ENCODE measurements around the gene JPT2. TPM values are rescaled to one million over a fixed set of nuclear protein-coding genes. Genes with fewer than 3 reads are reported as not detected.

Gene JPT2
- total and polyA plus RNA-seq, 2 experiments from 2014 or later: 43.8 to 139 TPM

DNA sequence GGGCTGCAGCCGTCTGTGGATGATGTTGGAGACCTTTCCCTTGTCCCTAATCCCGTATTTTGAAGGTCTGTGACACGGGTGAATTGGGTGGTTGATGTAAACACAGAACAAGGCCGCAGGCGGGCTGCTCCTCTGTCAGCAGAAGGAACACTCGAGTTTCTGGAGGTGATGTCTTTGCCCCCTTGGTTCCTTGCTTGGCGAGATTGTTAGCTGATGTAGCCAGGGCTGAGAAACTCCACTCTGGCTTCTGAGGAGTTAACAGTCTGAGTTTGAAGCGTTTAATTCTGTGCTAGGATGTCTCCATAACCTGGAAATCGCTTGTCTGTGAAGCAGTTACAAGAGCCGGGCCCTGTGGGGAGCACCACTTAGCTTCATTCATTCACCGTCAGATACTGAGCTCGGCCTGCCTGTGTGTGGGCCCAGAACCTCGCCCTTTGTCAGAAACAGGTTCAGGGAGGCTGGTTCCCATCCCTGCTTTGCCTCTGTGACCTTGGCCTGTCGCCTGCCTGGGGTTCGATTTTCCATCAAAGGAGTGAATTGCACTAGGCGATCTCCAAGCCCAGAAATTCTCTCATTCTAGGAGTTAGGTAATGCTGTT, 29.2 kb downstream of the JPT2 start:
- H3K4me3 ChIP-seq: peak overlapping the region; percentile 90
- no peaks in the 10 kb centered on the region for H3K36me3 ChIP-seq (ENCODE audit: insufficient read depth)
- TF ChIP-seq EZH2phosphoT487 (IDR thresholded peaks at IDR 0.05; ENCODE audit: unreplicated experiment) (no peak), POLR2AphosphoS5 (IDR thresholded peaks at IDR 0.05; ENCODE audit: low read depth) (no peak)
- TF ChIP-seq, protein P1, sequence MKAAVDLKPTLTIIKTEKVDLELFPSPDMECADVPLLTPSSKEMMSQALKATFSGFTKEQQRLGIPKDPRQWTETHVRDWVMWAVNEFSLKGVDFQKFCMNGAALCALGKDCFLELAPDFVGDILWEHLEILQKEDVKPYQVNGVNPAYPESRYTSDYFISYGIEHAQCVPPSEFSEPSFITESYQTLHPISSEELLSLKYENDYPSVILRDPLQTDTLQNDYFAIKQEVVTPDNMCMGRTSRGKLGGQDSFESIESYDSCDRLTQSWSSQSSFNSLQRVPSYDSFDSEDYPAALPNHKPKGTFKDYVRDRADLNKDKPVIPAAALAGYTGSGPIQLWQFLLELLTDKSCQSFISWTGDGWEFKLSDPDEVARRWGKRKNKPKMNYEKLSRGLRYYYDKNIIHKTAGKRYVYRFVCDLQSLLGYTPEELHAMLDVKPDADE (IDR thresholded peaks at IDR 0.05): no peak
- H3K4me1 ChIP-seq (ENCODE audit: insufficient read depth): peaks cover 14% of the 10 kb centered on the region
- H4K20me1 ChIP-seq (replicated peaks; ENCODE audit: insufficient read depth): peaks cover 29% of the 10 kb centered on the region
- Mint-ChIP-seq H3K27me3 (ENCODE audit: insufficient read depth, low read depth, poor library complexity) (peaks cover 21% of the 10 kb centered on the region), H3K4me3 (peak overlapping the region; percentile 96), H3K36me3 (ENCODE audit: low read depth) (peaks cover 12% of the 10 kb centered on the region), H3K9me3 (no peaks in the 10 kb centered on the region), H3K4me1 (peaks cover 20% of the 10 kb centered on the region), H3K27ac (no peak overlapping the region)
- H3K79me2 ChIP-seq (replicated peaks; ENCODE audit: insufficient read depth): peaks cover 51% of the 10 kb centered on the region
- ATAC-seq: peak; percentile 4; the same call in 2 of the 3 replicates
- DNase-seq (ENCODE audit: low spot score): peak; percentile 33
- no peaks in the 10 kb centered on the region for H3K27me3 ChIP-seq (ENCODE audit: insufficient read depth)
- peak overlapping the region; percentile 92 for H3K4me2 ChIP-seq
- H3F3A ChIP-seq (replicated peaks; ENCODE audit: low read depth): peaks cover 21% of the 10 kb centered on the region
- H3K9me2 ChIP-seq (ENCODE audit: insufficient read depth): no peaks in the 10 kb centered on the region
- no peak overlapping the region for H2AFZ ChIP-seq
- H3K27ac ChIP-seq (ENCODE audit: low read depth): no peak overlapping the region

DNA sequence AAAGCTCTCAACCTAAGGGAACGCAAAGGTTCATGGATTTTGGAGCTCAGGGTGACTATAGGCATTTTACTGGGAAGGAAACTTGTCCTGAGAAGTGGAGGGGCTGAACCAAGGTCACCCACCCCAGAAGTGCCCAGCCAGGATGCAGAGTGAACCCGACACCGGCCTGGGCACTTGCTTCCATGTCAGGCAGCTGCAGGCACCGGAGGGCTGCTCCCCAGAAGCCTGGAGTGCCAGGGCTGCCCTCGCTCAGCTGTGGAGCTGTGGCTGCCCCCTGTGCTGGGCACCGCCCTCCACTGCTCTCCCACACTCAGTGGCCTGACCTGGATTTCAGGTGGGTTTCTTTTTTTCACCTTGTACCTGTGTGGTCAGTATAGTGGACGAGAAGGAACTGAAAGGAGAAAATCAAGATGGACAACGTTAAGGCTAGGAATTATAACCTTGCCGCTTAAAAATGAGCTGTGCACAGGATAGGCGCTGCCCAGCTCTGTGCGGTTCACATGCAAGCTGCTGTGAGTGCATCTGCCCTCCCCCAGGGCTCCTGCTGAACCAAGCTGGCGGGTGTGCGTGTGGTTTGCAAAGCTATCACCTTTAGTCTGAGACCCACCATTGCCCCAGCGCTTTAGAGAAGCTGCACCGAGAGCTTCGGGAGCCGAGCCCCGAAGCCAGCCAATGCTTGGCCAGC, 30.1 kb downstream of the JPT2 start:
- H3F3A ChIP-seq (replicated peaks; ENCODE audit: low read depth): peaks cover 17% of the 10 kb centered on the region
- Mint-ChIP-seq H3K27me3 (ENCODE audit: insufficient read depth, low read depth, poor library complexity) (peaks cover 21% of the 10 kb centered on the region), H3K36me3 (ENCODE audit: low read depth) (peaks cover 3% of the 10 kb centered on the region; the same call in 2 of the 3 replicates), H3K27ac (no peak overlapping the region), H3K9me3 (no peaks in the 10 kb centered on the region), H3K4me1 (peaks cover 25% of the 10 kb centered on the region), H3K4me3 (peak overlapping the region; percentile 96)
- H2AFZ ChIP-seq: no peak overlapping the region
- H4K20me1 ChIP-seq (replicated peaks; ENCODE audit: insufficient read depth): peaks cover 25% of the 10 kb centered on the region
- DNase-seq (ENCODE audit: low spot score) (no peak), ATAC-seq (no peak)
- no peaks in the 10 kb centered on the region for H3K36me3 ChIP-seq (ENCODE audit: insufficient read depth)
- H3K4me3 ChIP-seq: no peak overlapping the region
- peak overlapping the region; percentile 92; the same call in 1 of the 2 replicates for H3K4me2 ChIP-seq
- H3K9me2 ChIP-seq (ENCODE audit: insufficient read depth): no peaks in the 10 kb centered on the region
- H3K79me2 ChIP-seq (replicated peaks; ENCODE audit: insufficient read depth): peaks cover 60% of the 10 kb centered on the region
- no peak for TF ChIP-seq EZH2 (IDR thresholded peaks at IDR 0.05; ENCODE audit: low read depth, unreplicated experiment)
- TF ChIP-seq EZH2phosphoT487 (IDR thresholded peaks at IDR 0.05; ENCODE audit: unreplicated experiment): no peak
- TF ChIP-seq ZNF331 (CRISPR knock-in tag; IDR thresholded peaks at IDR 0.05; ENCODE audit: low read depth): no peak
- TF ChIP-seq, protein P1 (IDR thresholded peaks at IDR 0.05): no peak
- TF ChIP-seq, protein P2, sequence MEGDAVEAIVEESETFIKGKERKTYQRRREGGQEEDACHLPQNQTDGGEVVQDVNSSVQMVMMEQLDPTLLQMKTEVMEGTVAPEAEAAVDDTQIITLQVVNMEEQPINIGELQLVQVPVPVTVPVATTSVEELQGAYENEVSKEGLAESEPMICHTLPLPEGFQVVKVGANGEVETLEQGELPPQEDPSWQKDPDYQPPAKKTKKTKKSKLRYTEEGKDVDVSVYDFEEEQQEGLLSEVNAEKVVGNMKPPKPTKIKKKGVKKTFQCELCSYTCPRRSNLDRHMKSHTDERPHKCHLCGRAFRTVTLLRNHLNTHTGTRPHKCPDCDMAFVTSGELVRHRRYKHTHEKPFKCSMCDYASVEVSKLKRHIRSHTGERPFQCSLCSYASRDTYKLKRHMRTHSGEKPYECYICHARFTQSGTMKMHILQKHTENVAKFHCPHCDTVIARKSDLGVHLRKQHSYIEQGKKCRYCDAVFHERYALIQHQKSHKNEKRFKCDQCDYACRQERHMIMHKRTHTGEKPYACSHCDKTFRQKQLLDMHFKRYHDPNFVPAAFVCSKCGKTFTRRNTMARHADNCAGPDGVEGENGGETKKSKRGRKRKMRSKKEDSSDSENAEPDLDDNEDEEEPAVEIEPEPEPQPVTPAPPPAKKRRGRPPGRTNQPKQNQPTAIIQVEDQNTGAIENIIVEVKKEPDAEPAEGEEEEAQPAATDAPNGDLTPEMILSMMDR (conservative IDR thresholded peaks at IDR 0.05; ENCODE audit: low read depth in 2 of 2): no peak
- TF ChIP-seq, protein P3, sequence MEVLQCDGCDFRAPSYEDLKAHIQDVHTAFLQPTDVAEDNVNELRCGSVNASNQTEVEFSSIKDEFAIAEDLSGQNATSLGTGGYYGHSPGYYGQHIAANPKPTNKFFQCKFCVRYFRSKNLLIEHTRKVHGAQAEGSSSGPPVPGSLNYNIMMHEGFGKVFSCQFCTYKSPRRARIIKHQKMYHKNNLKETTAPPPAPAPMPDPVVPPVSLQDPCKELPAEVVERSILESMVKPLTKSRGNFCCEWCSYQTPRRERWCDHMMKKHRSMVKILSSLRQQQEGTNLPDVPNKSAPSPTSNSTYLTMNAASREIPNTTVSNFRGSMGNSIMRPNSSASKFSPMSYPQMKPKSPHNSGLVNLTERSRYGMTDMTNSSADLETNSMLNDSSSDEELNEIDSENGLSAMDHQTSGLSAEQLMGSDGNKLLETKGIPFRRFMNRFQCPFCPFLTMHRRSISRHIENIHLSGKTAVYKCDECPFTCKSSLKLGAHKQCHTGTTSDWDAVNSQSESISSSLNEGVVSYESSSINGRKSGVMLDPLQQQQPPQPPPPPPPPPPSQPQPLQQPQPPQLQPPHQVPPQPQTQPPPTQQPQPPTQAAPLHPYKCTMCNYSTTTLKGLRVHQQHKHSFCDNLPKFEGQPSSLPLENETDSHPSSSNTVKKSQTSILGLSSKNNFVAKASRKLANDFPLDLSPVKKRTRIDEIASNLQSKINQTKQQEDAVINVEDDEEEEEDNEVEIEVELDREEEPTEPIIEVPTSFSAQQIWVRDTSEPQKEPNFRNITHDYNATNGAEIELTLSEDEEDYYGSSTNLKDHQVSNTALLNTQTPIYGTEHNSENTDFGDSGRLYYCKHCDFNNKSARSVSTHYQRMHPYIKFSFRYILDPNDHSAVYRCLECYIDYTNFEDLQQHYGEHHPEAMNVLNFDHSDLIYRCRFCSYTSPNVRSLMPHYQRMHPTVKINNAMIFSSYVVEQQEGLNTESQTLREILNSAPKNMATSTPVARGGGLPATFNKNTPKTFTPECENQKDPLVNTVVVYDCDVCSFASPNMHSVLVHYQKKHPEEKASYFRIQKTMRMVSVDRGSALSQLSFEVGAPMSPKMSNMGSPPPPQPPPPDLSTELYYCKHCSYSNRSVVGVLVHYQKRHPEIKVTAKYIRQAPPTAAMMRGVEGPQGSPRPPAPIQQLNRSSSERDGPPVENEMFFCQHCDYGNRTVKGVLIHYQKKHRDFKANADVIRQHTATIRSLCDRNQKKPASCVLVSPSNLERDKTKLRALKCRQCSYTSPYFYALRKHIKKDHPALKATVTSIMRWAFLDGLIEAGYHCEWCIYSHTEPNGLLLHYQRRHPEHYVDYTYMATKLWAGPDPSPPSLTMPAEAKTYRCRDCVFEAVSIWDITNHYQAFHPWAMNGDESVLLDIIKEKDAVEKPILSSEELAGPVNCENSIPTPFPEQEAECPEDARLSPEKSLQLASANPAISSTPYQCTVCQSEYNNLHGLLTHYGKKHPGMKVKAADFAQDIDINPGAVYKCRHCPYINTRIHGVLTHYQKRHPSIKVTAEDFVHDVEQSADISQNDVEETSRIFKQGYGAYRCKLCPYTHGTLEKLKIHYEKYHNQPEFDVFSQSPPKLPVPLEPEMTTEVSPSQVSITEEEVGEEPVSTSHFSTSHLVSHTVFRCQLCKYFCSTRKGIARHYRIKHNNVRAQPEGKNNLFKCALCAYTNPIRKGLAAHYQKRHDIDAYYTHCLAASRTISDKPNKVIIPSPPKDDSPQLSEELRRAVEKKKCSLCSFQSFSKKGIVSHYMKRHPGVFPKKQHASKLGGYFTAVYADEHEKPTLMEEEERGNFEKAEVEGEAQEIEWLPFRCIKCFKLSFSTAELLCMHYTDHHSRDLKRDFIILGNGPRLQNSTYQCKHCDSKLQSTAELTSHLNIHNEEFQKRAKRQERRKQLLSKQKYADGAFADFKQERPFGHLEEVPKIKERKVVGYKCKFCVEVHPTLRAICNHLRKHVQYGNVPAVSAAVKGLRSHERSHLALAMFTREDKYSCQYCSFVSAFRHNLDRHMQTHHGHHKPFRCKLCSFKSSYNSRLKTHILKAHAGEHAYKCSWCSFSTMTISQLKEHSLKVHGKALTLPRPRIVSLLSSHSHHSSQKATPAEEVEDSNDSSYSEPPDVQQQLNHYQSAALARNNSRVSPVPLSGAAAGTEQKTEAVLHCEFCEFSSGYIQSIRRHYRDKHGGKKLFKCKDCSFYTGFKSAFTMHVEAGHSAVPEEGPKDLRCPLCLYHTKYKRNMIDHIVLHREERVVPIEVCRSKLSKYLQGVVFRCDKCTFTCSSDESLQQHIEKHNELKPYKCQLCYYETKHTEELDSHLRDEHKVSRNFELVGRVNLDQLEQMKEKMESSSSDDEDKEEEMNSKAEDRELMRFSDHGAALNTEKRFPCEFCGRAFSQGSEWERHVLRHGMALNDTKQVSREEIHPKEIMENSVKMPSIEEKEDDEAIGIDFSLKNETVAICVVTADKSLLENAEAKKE (CRISPR knock-in tag; IDR thresholded peaks at IDR 0.05): no peak
- peaks cover 16% of the 10 kb centered on the region for H3K4me1 ChIP-seq (ENCODE audit: insufficient read depth)
- H3K27me3 ChIP-seq (ENCODE audit: insufficient read depth): no peaks in the 10 kb centered on the region
- H3K27ac ChIP-seq (ENCODE audit: low read depth): no peak overlapping the region
